Naive thymus-derived CD4-positive, alpha-beta T cell (primary cell): ENCODE results near the gene GRM8. TPM values are rescaled to one million over a fixed set of nuclear protein-coding genes. Genes with fewer than 3 reads are reported as not detected.

Experiments
- ATAC-seq: fragments of 150-1000 bp; cut with Tn5 transposase; 2 replicates; pipeline ENCODE4 v1.10.0; 2021; ENCODE audit warnings: mild to moderate bottlenecking, moderate library complexity
- CTCF ChIA-PET: fragments of 350-600 bp; sonication (Branson Sonifier 250); formaldehyde crosslinking; loops from one replicate; lab custom pipeline; 2021; ENCODE audit warnings: antibody characterized with exemption; lab: Charles Lee
- POLR2A ChIA-PET: fragments of 350-600 bp; sonication (Branson Sonifier 250); formaldehyde crosslinking; loops from one replicate; lab custom pipeline; 2021; ENCODE audit warnings: antibody characterized with exemption, inconsistent platforms; lab: Charles Lee
- DNase-seq, 9 donors: peaks; one replicate each; pipeline versions ENCODE4 v3.0.0 to v3.0.0-alpha.2; 2020 to 2022; ENCODE audit warnings: mixed read lengths in 1 of 9
- H3K27ac ChIP-seq: one replicate; pipeline ENCODE4 v1.7.0; 2013; ENCODE audit warnings: mild to moderate bottlenecking, low read depth, low read length, moderate library complexity
- H3K27me3 ChIP-seq, 2 donors: one replicate each; pipeline ENCODE4 v1.7.0; 2013; ENCODE audit warnings: low read length in 2 of 2, mild to moderate bottlenecking in 2 of 2, moderate library complexity in 2 of 2; ENCODE audit not compliant: control insufficient read depth in 2 of 2, insufficient read depth in 2 of 2
- H3K36me3 ChIP-seq, 3 experiments: 1 replicate in 2 of 3; 2 replicates in 1 of 3; pipeline ENCODE4 v1.7.0; 2013; ENCODE audit warnings: low read length in 3 of 3, mild to moderate bottlenecking in 3 of 3, moderate library complexity in 1 of 3; ENCODE audit not compliant: insufficient read depth in 3 of 3, control insufficient read depth in 2 of 3
- H3K4me1 ChIP-seq, 2 donors: one replicate each; pipeline ENCODE4 v1.7.0; 2013; ENCODE audit warnings: low read length in 2 of 2, mild to moderate bottlenecking in 2 of 2, moderate library complexity in 1 of 2; ENCODE audit not compliant: control insufficient read depth in 2 of 2, insufficient read depth in 2 of 2
- H3K4me3 ChIP-seq: 2 replicates; pipeline ENCODE4 v1.7.0; 2013; ENCODE audit warnings: mild to moderate bottlenecking, low read length
- H3K9me3 ChIP-seq, 3 experiments: 1 replicate in 2 of 3; 2 replicates in 1 of 3; pipeline ENCODE4 v1.7.0; 2013; ENCODE audit warnings: low read length in 3 of 3; ENCODE audit not compliant: control insufficient read depth in 2 of 3
- H3K27ac Mint-ChIP-seq, 9 donors: one replicate each; pipeline ENCODE4 v1.8.0; 2020 to 2022; ENCODE audit warnings: mixed read lengths in 9 of 9, mild to moderate bottlenecking in 8 of 9, moderate library complexity in 5 of 9, inconsistent platforms in 2 of 9
- H3K27me3 Mint-ChIP-seq, 5 donors: one replicate each; pipeline ENCODE4 v1.8.0; 2021 to 2022; ENCODE audit warnings: mixed read lengths in 5 of 5, mild to moderate bottlenecking in 1 of 5
- H3K36me3 Mint-ChIP-seq, 5 donors: one replicate each; pipeline ENCODE4 v1.8.0; 2020 to 2022; ENCODE audit warnings: mixed read lengths in 5 of 5, mild to moderate bottlenecking in 3 of 5, inconsistent platforms in 1 of 5
- H3K4me1 Mint-ChIP-seq, 7 donors: one replicate each; pipeline ENCODE4 v1.8.0; 2020 to 2022; ENCODE audit warnings: mixed read lengths in 7 of 7, mild to moderate bottlenecking in 3 of 7, inconsistent platforms in 1 of 7
- H3K4me3 Mint-ChIP-seq, 10 donors: one replicate each; pipeline ENCODE4 v1.8.0; 2020 to 2022; ENCODE audit warnings: mild to moderate bottlenecking in 10 of 10, mixed read lengths in 10 of 10, moderate library complexity in 6 of 10, inconsistent platforms in 2 of 10
- H3K9me3 Mint-ChIP-seq, 11 donors: one replicate each; pipeline ENCODE4 v1.8.0; 2020 to 2022; ENCODE audit warnings: mixed read lengths in 11 of 11, mild to moderate bottlenecking in 4 of 11, inconsistent platforms in 1 of 11, moderate library complexity in 1 of 11
- intact Hi-C, 2 donors: fragments of 100-400 bp; cut with micrococcal nuclease; formaldehyde crosslinking; loops; one replicate each; pipeline ENCODE4 v1.15.1; 2023
- microRNA-seq: library from miRNA; unstranded; fragments of <30 nt; microRNA quantifications from one replicate; pipeline ENCODE4 v1.2.0, GENCODE V29; 2022; ENCODE audit warnings: borderline microRNAs expressed
- polyA plus RNA-seq, 2 donors: library from polyadenylated mRNA; unstranded; fragments of 300-500 nt; fragmentation: Illumina TruSeq; gene quantifications; one replicate each; pipeline ENCODE4 v1.2.3, GENCODE V29; 2021
- total RNA-seq, 6 experiments: library from RNA in 5 of 6; stranded (reverse) in 5 of 6; gene quantifications; 1 replicate in 5 of 6; 2 replicates in 1 of 6; pipeline ENCODE4 v1.2.3 and lab custom pipeline; 2021 to 2026

Gene GRM8
- total and polyA plus RNA-seq, 7 experiments from 2014 or later = not detected

- Mint-ChIP-seq H3K27ac (no peak overlapping the region), H3K9me3 (peaks cover 0 to 12% (median 2%) of the 10 kb centered on the region in 11 donors), H3K4me3 (no peak overlapping the region), H3K4me1 (no peaks in the 10 kb centered on the region), H3K27me3 (no peaks in the 10 kb centered on the region), H3K36me3 (no peaks in the 10 kb centered on the region)
- Histone ChIP-seq H3K36me3 (no peaks in the 10 kb centered on the region), H3K4me1 (no peaks in the 10 kb centered on the region), H3K4me3 (no peak overlapping the region), H3K9me3 (no peaks in the 10 kb centered on the region), H3K27me3 (no peaks in the 10 kb centered on the region), H3K27ac (no peak overlapping the region)
- ATAC-seq (no peak), DNase-seq (no peak)
- ChIA-PET CTCF (no interaction called here), POLR2A (no interaction called here)
- intact Hi-C loops = no loop called here
Measured at GRCh38 chr7:126398285-126398684, 854.5 kb downstream of the GRM8 start.

- H3K36me3 ChIP-seq = no peaks in the 10 kb centered on the region
- no peak overlapping the region for H3K27ac ChIP-seq
- no peaks in the 10 kb centered on the region for H3K27me3 Mint-ChIP-seq
- no peak overlapping the region for H3K4me3 Mint-ChIP-seq
- H3K4me1 Mint-ChIP-seq = no peaks in the 10 kb centered on the region
- ATAC-seq (no peak), DNase-seq (no peak)
- H3K4me1 ChIP-seq = no peaks in the 10 kb centered on the region
- intact Hi-C loops = no loop called here
- no peaks in the 10 kb centered on the region for H3K27me3 ChIP-seq
- H3K4me3 ChIP-seq = no peak overlapping the region
- no peak overlapping the region for H3K27ac Mint-ChIP-seq
- H3K9me3 Mint-ChIP-seq = peaks cover 2 to 27% (median 9%) of the 10 kb centered on the region in 11 donors
- no peaks in the 10 kb centered on the region for H3K9me3 ChIP-seq
- H3K36me3 Mint-ChIP-seq = peaks cover 0 to 4% (median 0%) of the 10 kb centered on the region in 5 donors
- ChIA-PET POLR2A (no interaction called here), CTCF (no interaction called here)
Measured at GRCh38 chr7:126394406-126394805, 858.3 kb downstream of the GRM8 start.

Small RNA genes lying within 50 kb of the gene (microRNA-seq; reads per million reads assigned to microRNA genes)
- gene MIR592 = not detected

Other genes with a start within 250 kb of the GRM8 start
- 10 to 100 TPM; 43.3 to 71.9 (median 61.4) TPM for gene ZNF800, start 139.8 kb upstream of the GRM8 start, total RNA-seq
- 10 to 100 TPM; 47.4 to 63.4 TPM for gene ZNF800, start 139.8 kb upstream of the GRM8 start, polyA plus RNA-seq